BLaER1 (cell line): ENCODE data around the gene COLEC12.

Source experiments
- H3K27ac ChIP-seq: shearing (Covaris generic); formaldehyde crosslinking; 2 replicates; pipeline ENCODE4 v1.8.1; 2022
- H3K27me3 ChIP-seq: shearing (Covaris generic); formaldehyde crosslinking; 2 replicates; pipeline ENCODE4 v1.8.1; 2022
- H3K36me3 ChIP-seq: shearing (Covaris generic); formaldehyde crosslinking; 2 replicates; pipeline ENCODE4 v1.8.1; 2022
- H3K4me1 ChIP-seq: shearing (Covaris generic); formaldehyde crosslinking; 2 replicates; pipeline ENCODE4 v1.8.1; 2022
- H3K4me2 ChIP-seq: shearing (Covaris generic); formaldehyde crosslinking; 2 replicates; pipeline ENCODE4 v1.8.1; 2022
- H3K4me3 ChIP-seq: shearing (Covaris generic); formaldehyde crosslinking; 2 replicates; pipeline ENCODE4 v1.8.1; 2022
- H3K9ac ChIP-seq: shearing (Covaris generic); formaldehyde crosslinking; 2 replicates; pipeline ENCODE4 v1.8.1; 2022
- H3K9me3 ChIP-seq: shearing (Covaris generic); formaldehyde crosslinking; 2 replicates; pipeline ENCODE4 v1.8.1; 2022
- H4K20me1 ChIP-seq: shearing (Covaris generic); formaldehyde crosslinking; 2 replicates; pipeline ENCODE4 v1.8.1; 2022
- Cebpa-rat ChIP-seq: shearing (Covaris generic); IDR thresholded peaks from 2 replicates; pipeline ENCODE4 v1.8.1; 2022

COLEC12 gene

GRCh38 chr18:500632-501405 lies at the start of gene COLEC12:
COLEC12 (minus strand) TSS chr18:500701; CDS start chr18:500514, 187 bp downstream.
- H3K27me3 ChIP-seq: peaks cover 34% of the 10 kb centered on the region
- peaks cover 12% of the 10 kb centered on the region for H3K4me1 ChIP-seq
- H3K4me3 ChIP-seq: peak within 1 kb of the TSS; percentile 72
- TF ChIP-seq Cebpa-rat: no peak
- peak within 1 kb of the TSS; percentile 65 for H3K9ac ChIP-seq
- H3K27ac ChIP-seq: no peak within 1 kb of the TSS
- no peaks in the 10 kb centered on the region for H3K36me3 ChIP-seq
- H3K4me2 ChIP-seq: peak within 1 kb of the TSS; percentile 92
- no peaks in the 10 kb centered on the region for H4K20me1 ChIP-seq
- no peaks in the 10 kb centered on the region for H3K9me3 ChIP-seq

GRCh38 chr18:549967-550366 lies 49.5 kb upstream of the COLEC12 start:
- Histone ChIP-seq H3K36me3 (no peaks in the 10 kb centered on the region), H4K20me1 (no peaks in the 10 kb centered on the region), H3K4me2 (no peak overlapping the region), H3K4me1 (no peaks in the 10 kb centered on the region), H3K4me3 (no peak overlapping the region), H3K27ac (no peak overlapping the region), H3K9ac (no peak overlapping the region), H3K27me3 (no peaks in the 10 kb centered on the region), H3K9me3 (peaks cover 8% of the 10 kb centered on the region)
- no peak for TF ChIP-seq Cebpa-rat

- Histone ChIP-seq H3K9me3 (peaks cover 5% of the 10 kb centered on the region), H4K20me1 (no peaks in the 10 kb centered on the region), H3K27me3 (no peaks in the 10 kb centered on the region), H3K36me3 (no peaks in the 10 kb centered on the region), H3K9ac (no peak overlapping the region), H3K4me2 (no peak overlapping the region), H3K27ac (no peak overlapping the region), H3K4me1 (no peaks in the 10 kb centered on the region), H3K4me3 (no peak overlapping the region)
- TF ChIP-seq Cebpa-rat: no peak
These were observed 43.1 kb upstream of the COLEC12 start for GRCh38 chr18:543447-544078.

- Histone ChIP-seq H3K4me1 (no peaks in the 10 kb centered on the region), H3K9me3 (no peaks in the 10 kb centered on the region), H3K4me3 (no peak overlapping the region), H3K27ac (no peak overlapping the region), H3K27me3 (no peaks in the 10 kb centered on the region), H3K9ac (no peak overlapping the region), H4K20me1 (no peaks in the 10 kb centered on the region), H3K4me2 (no peak overlapping the region), H3K36me3 (no peaks in the 10 kb centered on the region)
- no peak for TF ChIP-seq Cebpa-rat
These were observed 33.6 kb upstream of the COLEC12 start for GRCh38 chr18:533995-534601.

GRCh38 chr18:532632-533031 lies 32.1 kb upstream of the COLEC12 start:
- no peak for TF ChIP-seq Cebpa-rat
- no peak overlapping the region for H3K4me3 ChIP-seq
- no peaks in the 10 kb centered on the region for H4K20me1 ChIP-seq

GRCh38 chr18:532018-532417 lies 31.5 kb upstream of the COLEC12 start:
- no peaks in the 10 kb centered on the region for H4K20me1 ChIP-seq
- H3K9ac ChIP-seq: no peak overlapping the region
- H3K9me3 ChIP-seq: no peaks in the 10 kb centered on the region
- no peak overlapping the region for H3K4me3 ChIP-seq
- no peaks in the 10 kb centered on the region for H3K27me3 ChIP-seq
- no peak overlapping the region for H3K4me2 ChIP-seq
- no peaks in the 10 kb centered on the region for H3K4me1 ChIP-seq
- no peak for TF ChIP-seq Cebpa-rat
- H3K27ac ChIP-seq: no peak overlapping the region
- H3K36me3 ChIP-seq: no peaks in the 10 kb centered on the region

More at GRCh38 chr18:532632-533031, 32.1 kb upstream of the COLEC12 start:
- H3K9ac ChIP-seq: no peak overlapping the region
- no peak overlapping the region for H3K27ac ChIP-seq
- no peaks in the 10 kb centered on the region for H3K9me3 ChIP-seq
- no peaks in the 10 kb centered on the region for H3K36me3 ChIP-seq
- no peaks in the 10 kb centered on the region for H3K4me1 ChIP-seq
- H3K4me2 ChIP-seq: no peak overlapping the region
- H3K27me3 ChIP-seq: no peaks in the 10 kb centered on the region

- Histone ChIP-seq H3K27ac (no peak overlapping the region), H3K4me3 (no peak overlapping the region), H3K4me1 (no peaks in the 10 kb centered on the region), H3K9me3 (no peaks in the 10 kb centered on the region), H3K27me3 (no peaks in the 10 kb centered on the region), H3K4me2 (no peak overlapping the region), H3K9ac (no peak overlapping the region), H3K36me3 (no peaks in the 10 kb centered on the region), H4K20me1 (no peaks in the 10 kb centered on the region)
- TF ChIP-seq Cebpa-rat: no peak
These were observed 26.6 kb upstream of the COLEC12 start for GRCh38 chr18:527146-527545.

- Histone ChIP-seq H3K9me3 (no peaks in the 10 kb centered on the region), H3K36me3 (no peaks in the 10 kb centered on the region), H3K4me1 (no peaks in the 10 kb centered on the region), H3K4me2 (no peak overlapping the region), H3K4me3 (no peak overlapping the region), H3K27me3 (no peaks in the 10 kb centered on the region), H3K9ac (no peak overlapping the region), H3K27ac (no peak overlapping the region), H4K20me1 (no peaks in the 10 kb centered on the region)
- TF ChIP-seq Cebpa-rat: no peak
These were observed 26.2 kb upstream of the COLEC12 start for GRCh38 chr18:526681-527080.

- no peaks in the 10 kb centered on the region for H3K27me3 ChIP-seq
- no peaks in the 10 kb centered on the region for H3K4me1 ChIP-seq
- no peak for TF ChIP-seq Cebpa-rat
- no peak overlapping the region for H3K4me2 ChIP-seq
- no peak overlapping the region for H3K9ac ChIP-seq
- H3K4me3 ChIP-seq: no peak overlapping the region
- no peaks in the 10 kb centered on the region for H3K36me3 ChIP-seq
- no peak overlapping the region for H3K27ac ChIP-seq
- no peaks in the 10 kb centered on the region for H4K20me1 ChIP-seq
- H3K9me3 ChIP-seq: no peaks in the 10 kb centered on the region
These were observed 24.7 kb upstream of the COLEC12 start for GRCh38 chr18:525036-525797.
